Measurements from ENCODE around the gene APBA1. TPM values are rescaled to one million over a fixed set of nuclear protein-coding genes. Genes with fewer than 3 reads are reported as not detected.

APBA1 gene
- total and polyA plus RNA-seq, 2 of the 4 experiments (the other 2 are of a cell fraction), result 3.8 to 5.1 TPM

GRCh38 chr9:69397384-69398214 is 274.6 kb downstream of the APBA1 start:
- in situ Hi-C loops (cut with MboI; ENCODE audit: low sequenced_read_pairs) (no loop called here), dilution Hi-C loops (cut with HindIII; ENCODE audit: low sequenced_read_pairs, unreplicated experiment) (no loop called here), intact Hi-C loops (cut with micrococcal nuclease) (loop anchor here (1.0 kb wide), 1 partner anchor 232 kb away; no protein-coding TSS in a partner anchor)
- no peak overlapping the region for H3K4me3 ChIP-seq (ENCODE audit: insufficient read depth, low read depth, low read length)
- no peak overlapping the region for H3K27ac ChIP-seq (ENCODE audit: insufficient read depth, low read length)
- no peaks in the 10 kb centered on the region for H4K20me1 ChIP-seq (ENCODE audit: insufficient read depth, low read length)
- no peak for DNase-seq
- no peak overlapping the region for H3K14ac ChIP-seq (replicated peaks; ENCODE audit: low read depth, low read length)
- H2BK20ac ChIP-seq (ENCODE audit: low read depth, low read length), result no peak overlapping the region
- no peak overlapping the region for H2AK5ac ChIP-seq (ENCODE audit: low read depth, low read length)
- H4K8ac ChIP-seq (ENCODE audit: low read depth in 2 of 2, low read length in 2 of 2), result no peak overlapping the region
- no peak overlapping the region for H4K91ac ChIP-seq (ENCODE audit: insufficient read depth, low read depth, low read length)
- H2AFZ ChIP-seq (replicated peaks; ENCODE audit: low read length, poor library complexity), result no peak overlapping the region
- no peaks in the 10 kb centered on the region for H3K9me3 ChIP-seq (ENCODE audit: control insufficient read depth, insufficient read depth, low read length)
- H3K4me1 ChIP-seq (ENCODE audit: control insufficient read depth, insufficient read depth, low read length), result no peaks in the 10 kb centered on the region
- H3K4ac ChIP-seq (ENCODE audit: low read depth, low read length), result no peak overlapping the region
- H2BK15ac ChIP-seq (ENCODE audit: low read depth, low read length), result no peak overlapping the region
- ChIA-PET POLR2A (ENCODE audit: unreplicated experiment) (no interaction called here), CTCF (no interaction called here)
- no peak overlapping the region for H3K56ac ChIP-seq (ENCODE audit: extremely low read depth, insufficient read depth, low read length)
- ATAC-seq (ENCODE audit: low read depth), result no peak
- H3K27me3 ChIP-seq (ENCODE audit: control insufficient read depth, insufficient read depth, low read length), result peaks cover 10% of the 10 kb centered on the region
- no peaks in the 10 kb centered on the region for H3K36me3 ChIP-seq (ENCODE audit: control insufficient read depth, insufficient read depth, low read length)
- no peak overlapping the region for H3K18ac ChIP-seq (ENCODE audit: low read depth, low read length)
- H2BK5ac ChIP-seq (ENCODE audit: low read depth, low read length, poor library complexity, severe bottlenecking), result no peak overlapping the region
- no TSS peak for BruUV-seq (replicated peaks)
- H2BK120ac ChIP-seq (ENCODE audit: low read depth, low read length), result no peak overlapping the region
- H3K79me1 ChIP-seq (ENCODE audit: low read depth in 1 of 2, low read length in 2 of 2), result no peaks in the 10 kb centered on the region
- H3K9ac ChIP-seq (ENCODE audit: low read depth, low read length), result no peak overlapping the region
- no peak overlapping the region for H4K5ac ChIP-seq (ENCODE audit: low read depth, low read length)
- no peaks in the 10 kb centered on the region for H3K9me1 ChIP-seq (ENCODE audit: insufficient read depth, low read length)
- no peak for TF ChIP-seq RCOR1 (IDR thresholded peaks at IDR 0.05; ENCODE audit: insufficient replicate concordance, low read length)
- no peak for TF ChIP-seq RAD21 (IDR thresholded peaks at IDR 0.05; ENCODE audit: low read length)
- no peak for TF ChIP-seq BHLHE40 (IDR thresholded peaks at IDR 0.05; ENCODE audit: low read depth, low read length)
- TF ChIP-seq MAFK (IDR thresholded peaks at IDR 0.05; ENCODE audit: low read depth, low read length), result no peak
- TF ChIP-seq NFE2L2 (IDR thresholded peaks at IDR 0.05; ENCODE audit: low read depth, low read length), result no peak
- TF ChIP-seq POLR2A (IDR thresholded peaks at IDR 0.05; ENCODE audit: low read depth, low read length), result no peak
- H3K4me2 ChIP-seq (ENCODE audit: low read depth, low read length), result no peak overlapping the region
- no peak overlapping the region for H3K23ac ChIP-seq (ENCODE audit: low read depth, low read length)
- 25% methylated on average over 2 of the region's 12 CpGs; no CpG with 5 or more reads in 1 of the 2 experiments for WGBS, 2 experiments (ENCODE audit: extremely low coverage in 2 of 2, insufficient read length in 1 of 2)
- H2AK9ac ChIP-seq (replicated peaks; ENCODE audit: low read depth, low read length, poor library complexity), result no peak overlapping the region

Data from IMR-90 (cell line).